Mucosa of gallbladder (tissue), 1 donor: ENCODE measurements around the gene PAK6. TPM values are rescaled to one million over a fixed set of nuclear protein-coding genes. Genes with fewer than 3 reads are reported as not detected.
A peak's percentile ranks its signal among the peaks of the same experiment; 100 is the strongest.

Experiments used
- DNase-seq: peaks from one replicate; pipeline ENCODE4 v3.0.0-alpha.2; 2020; ENCODE audit warnings: low spot score
- total RNA-seq: library from RNA; stranded (reverse); gene quantifications from one replicate; pipeline ENCODE4 v1.2.1, GENCODE V29; 2021
- donor health status: DM: no; HTN: no; CAD: no.

The PAK6 gene
- total RNA-seq, 1 donor from 2014 or later = 7.9 TPM

DNA sequence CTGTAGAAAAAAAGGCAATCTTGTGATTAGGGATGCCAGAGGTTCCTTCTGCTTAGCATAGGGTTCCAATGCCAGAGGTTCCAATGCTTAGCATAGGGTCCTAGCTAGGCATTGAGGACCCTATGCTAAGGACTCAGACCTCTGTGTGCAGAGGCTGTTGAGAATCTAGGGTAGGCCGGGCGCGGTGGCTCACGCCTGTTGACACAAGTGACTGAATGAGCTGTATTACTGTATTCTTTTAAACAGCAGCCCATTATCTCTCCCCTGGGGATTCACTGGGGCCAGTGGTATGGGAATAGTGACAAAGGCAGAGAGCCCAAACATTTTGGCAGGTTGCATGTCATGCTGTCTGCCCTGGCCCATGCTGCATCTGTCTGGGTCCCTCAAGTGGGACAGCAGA, 16.2 kb downstream of the PAK6 start:
- no peak for DNase-seq

- no peak for DNase-seq
Measured at GRCh38 chr15:40256638-40257235, 17.9 kb downstream of the PAK6 start.

GRCh38 chr15:40257656-40258450, 19.0 kb downstream of the PAK6 start:
- no peak for DNase-seq

DNA sequence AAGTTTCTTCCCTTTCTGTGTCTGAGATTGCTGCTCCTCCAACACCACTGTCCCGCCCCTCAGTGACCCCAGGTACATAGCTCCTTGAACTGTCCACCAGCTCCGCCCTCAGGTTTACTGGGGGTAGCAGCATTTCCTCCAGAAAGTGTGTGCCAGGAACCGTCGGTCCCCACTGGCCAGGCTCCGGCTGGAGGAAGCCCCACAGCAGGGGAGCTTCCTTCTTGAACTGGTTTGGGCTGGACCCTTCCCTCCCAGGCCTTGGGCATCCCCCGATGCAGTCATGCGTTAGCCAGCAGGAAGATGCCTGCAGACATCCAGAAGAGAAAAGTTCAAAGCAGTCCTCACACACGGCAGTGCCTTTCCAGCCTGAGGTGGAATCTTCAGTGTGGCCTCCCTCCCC, 19.7 kb downstream of the PAK6 start:
- DNase-seq = no peak

- no peak for DNase-seq
Measured at GRCh38 chr15:40259021-40259420, 20.2 kb downstream of the PAK6 start.

- DNase-seq = no peak
Measured at GRCh38 chr15:40263024-40263754, 24.3 kb downstream of the PAK6 start.

GRCh38 chr15:40264321-40265153, 25.7 kb downstream of the PAK6 start:
- no peak for DNase-seq

DNA sequence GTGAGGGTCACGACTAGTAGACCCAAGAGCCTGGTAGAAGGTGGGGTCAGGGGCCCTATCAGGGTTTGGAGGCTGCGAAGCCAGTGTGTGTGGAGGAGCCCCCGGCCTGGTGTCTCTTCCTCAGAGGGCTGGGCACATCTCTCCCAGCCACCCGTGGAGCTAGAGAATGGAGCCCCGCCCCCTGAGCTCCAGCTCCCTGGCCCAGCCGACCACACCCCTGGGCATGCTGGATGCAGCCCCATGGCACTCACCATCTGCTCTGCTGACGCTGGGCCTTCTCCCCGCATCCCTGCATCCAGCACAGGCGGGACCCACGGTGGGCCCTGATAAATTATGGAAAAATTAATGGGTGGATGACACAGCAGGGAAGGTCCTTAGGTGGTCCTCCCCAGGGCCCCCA, 26.5 kb downstream of the PAK6 start:
- DNase-seq = no peak

GRCh38 chr15:40265875-40266274, 27.0 kb downstream of the PAK6 start:
- DNase-seq = no peak

DNA sequence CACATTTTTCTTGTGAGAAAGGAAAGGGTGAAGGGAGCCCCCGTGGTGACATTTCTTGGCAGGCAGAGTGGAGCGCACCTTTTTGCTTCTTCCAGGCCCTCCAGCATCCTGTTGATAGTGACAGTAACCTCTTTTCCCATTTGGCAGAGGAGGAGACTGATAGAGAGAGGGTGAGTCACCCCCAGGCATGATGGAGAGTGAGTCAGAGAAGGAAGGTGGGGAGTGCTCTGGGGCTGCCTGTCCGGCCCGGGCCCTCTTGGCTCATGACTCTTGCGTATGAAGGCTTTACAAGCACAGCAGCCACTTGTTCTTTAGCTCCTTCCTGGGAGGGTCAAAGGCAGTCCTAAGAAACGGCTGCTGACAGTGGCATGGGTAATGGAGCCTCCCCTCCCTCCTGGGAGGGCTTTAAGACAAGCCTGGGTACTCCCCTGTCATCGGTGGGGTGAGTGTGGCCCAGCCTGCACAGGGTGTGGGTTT, 28.0 kb downstream of the PAK6 start:
- DNase-seq = peak; percentile 65

GRCh38 chr15:40267670-40268069, 28.8 kb downstream of the PAK6 start:
- DNase-seq = no peak

DNA sequence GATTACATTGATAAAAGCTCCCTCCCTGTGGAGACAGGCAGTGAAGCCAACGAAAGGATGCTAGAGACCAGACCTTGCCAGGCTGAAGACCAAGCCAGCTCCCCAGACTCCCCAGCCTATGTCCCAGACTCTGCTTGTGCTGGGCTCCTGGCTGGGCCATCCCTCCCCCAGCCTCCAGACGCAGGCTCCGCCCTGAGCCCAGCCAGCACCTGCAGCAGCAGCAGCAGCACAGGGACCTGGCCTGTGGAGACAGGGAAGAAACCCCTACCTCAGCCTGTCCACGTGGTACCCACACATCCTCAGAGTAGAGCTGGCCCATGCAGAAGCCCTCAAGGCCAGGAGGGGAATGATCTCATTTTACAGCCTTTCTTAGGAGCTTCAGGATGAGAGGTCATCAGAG, 30.7 kb downstream of the PAK6 start:
- no peak for DNase-seq

GRCh38 chr15:40270246-40270995, 31.6 kb downstream of the PAK6 start:
- no peak for DNase-seq

DNA sequence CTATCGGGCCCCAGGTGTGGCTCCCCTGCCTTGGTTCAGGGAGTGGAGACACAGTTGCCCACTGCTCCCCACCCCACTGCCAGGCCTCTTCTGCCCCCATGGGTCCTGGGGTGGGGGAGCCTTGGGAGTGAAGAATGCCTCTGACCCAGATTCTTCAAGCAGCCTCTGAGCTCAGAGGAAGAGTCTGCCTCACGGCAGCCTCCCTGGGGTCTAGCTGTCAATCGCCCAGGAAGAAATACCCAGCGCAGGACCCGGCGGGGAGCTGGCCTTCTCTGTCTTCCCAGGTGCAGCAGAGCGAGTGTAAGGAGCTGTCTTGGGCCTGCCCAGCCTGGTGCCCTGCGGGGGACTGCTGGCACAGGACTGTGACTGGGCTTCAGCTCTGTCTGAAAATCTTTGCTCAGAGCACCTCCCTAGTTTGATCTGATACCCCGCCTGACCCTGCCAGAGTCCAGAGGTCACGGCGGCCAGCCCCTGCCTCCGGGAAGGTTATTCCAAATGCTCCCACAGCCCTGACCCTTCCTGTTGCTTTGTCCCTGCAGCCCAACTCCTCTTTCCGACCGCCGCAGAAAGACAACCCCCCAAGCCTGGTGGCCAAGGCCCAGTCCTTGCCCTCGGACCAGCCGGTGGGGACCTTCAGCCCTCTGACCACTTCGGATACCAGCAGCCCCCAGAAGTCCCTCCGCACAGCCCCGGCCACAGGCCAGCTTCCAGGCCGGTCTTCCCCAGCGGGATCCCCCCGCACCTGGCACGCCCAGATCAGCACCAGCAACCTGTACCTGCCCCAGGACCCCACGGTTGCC, 33.0 kb downstream of the PAK6 start:
- DNase-seq = no peak

DNA sequence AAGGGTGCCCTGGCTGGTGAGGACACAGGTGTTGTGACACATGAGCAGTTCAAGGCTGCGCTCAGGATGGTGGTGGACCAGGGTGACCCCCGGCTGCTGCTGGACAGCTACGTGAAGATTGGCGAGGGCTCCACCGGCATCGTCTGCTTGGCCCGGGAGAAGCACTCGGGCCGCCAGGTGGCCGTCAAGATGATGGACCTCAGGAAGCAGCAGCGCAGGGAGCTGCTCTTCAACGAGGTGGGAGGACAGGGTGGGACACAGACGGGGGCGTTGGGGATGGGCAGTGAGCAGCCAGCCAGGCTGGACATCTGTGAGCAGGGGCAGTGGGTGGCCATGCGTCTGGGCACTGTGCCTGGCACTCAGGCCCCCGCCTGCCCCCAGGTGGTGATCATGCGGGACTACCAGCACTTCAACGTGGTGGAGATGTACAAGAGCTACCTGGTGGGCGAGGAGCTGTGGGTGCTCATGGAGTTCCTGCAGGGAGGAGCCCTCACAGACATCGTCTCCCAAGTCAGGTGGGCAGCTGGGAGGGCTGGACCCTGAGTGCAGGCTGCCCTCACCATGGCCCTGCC, 33.7 kb downstream of the PAK6 start:
- DNase-seq = no peak

- no peak for DNase-seq
Measured at GRCh38 chr15:40273428-40273827, 34.6 kb downstream of the PAK6 start.

DNA sequence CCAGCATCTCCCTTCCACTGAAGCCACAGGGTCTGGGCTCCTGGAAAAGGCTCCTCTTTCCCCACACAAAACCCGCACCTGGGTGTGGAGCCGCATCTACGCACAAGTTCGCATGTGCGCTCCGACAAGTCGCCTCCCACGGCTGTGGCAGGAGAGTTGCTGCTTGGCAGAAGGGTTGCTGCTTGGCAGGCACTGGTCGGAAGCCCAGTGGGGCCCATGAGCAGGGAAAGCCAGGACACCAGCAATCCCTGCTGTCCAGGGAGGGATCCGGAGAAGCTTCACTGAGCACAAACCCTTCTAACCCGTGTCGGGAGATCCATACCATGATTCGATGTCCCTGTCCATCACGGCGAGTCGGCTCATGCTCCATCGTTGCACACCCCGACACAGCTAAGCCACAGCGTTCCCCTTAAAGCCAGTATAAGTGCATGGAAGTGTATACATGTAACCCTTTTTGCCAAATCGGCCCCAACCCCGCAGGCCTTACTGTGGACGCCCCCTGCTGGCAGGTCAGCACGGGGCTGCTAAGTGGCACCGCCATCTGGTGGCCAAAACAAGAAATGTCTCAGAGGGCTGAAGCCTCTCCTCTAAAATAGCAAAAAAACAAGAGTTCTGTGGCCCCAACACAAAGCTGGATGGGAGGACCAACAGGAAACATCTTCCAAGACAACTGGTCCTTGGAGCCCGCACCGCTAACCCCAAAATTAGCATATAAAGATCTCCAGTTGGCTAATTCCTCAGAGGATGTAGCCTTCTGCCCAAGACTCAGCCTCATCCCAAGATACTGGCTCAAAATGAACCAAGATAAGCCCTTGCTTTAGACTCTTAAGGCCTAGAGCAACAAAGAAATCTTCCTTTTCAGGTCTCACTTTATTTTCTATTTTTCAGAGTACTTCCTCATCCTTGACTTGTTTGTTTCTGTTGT, 35.7 kb downstream of the PAK6 start:
- DNase-seq = peak; percentile 73

DNA sequence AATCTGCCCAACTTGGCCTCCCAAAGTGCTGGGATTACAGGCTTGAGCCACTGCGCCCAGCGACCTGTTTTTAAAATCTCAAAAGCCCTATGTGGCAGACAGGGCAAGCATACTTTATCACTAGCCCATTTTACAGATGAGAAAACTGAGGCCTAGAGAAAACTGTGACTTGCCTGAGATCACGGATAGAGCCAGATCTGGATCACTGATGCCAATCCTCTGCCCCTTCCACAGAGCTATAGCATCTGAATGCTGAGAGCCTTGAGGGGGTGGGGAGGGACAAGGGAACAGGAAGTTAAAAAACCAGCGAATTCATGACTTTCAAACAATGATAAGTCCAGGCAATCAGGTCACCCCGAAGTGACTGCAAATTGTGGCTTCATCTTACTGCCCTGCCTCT, 36.7 kb downstream of the PAK6 start:
- no peak for DNase-seq

- no peak for DNase-seq
Measured at GRCh38 chr15:40275954-40276353, 37.1 kb downstream of the PAK6 start.
